Brain microvascular endothelial cell (primary cell): ENCODE data around the gene PPP3CA.

Experiments used
- DNase-seq: peaks from one replicate; pipeline ENCODE4 v3.0.0-alpha.2; 2020
- H3K27ac ChIP-seq: fragments of 250-450 bp; sonication (Bioruptor Pico); 2 replicates; pipeline ENCODE4 v1.5.1; 2020; ENCODE audit warnings: mild to moderate bottlenecking, moderate library complexity
- H3K27me3 ChIP-seq: fragments of 250-450 bp; sonication (Bioruptor Pico); replicated peaks from 2 replicates; pipeline ENCODE4 v1.5.1; 2020; ENCODE audit warnings: mild to moderate bottlenecking
- H3K36me3 ChIP-seq: fragments of 250-450 bp; sonication (Bioruptor Pico); replicated peaks from 2 replicates; pipeline ENCODE4 v1.5.1; 2020; ENCODE audit warnings: mild to moderate bottlenecking
- H3K4me3 ChIP-seq: 2 replicates; pipeline ENCODE4 v1.5.1; 2011; ENCODE audit warnings: low read depth, mild to moderate bottlenecking, control low read depth, low read length, moderate library complexity
- CTCF ChIP-seq: IDR thresholded peaks from 2 replicates; pipeline ENCODE4 v1.5.1; 2011; ENCODE audit warnings: low read depth, mild to moderate bottlenecking, moderate library complexity, low read length, control low read depth, inconsistent platforms; ENCODE audit errors: missing control alignments
- in situ Hi-C: cut with HindIII; loops from 2 replicates; pipeline ENCODE4 v1.10.0; 2017; ENCODE audit warnings: low sequenced_read_pairs, low pct_ligation_motif_present

PPP3CA gene

DNA sequence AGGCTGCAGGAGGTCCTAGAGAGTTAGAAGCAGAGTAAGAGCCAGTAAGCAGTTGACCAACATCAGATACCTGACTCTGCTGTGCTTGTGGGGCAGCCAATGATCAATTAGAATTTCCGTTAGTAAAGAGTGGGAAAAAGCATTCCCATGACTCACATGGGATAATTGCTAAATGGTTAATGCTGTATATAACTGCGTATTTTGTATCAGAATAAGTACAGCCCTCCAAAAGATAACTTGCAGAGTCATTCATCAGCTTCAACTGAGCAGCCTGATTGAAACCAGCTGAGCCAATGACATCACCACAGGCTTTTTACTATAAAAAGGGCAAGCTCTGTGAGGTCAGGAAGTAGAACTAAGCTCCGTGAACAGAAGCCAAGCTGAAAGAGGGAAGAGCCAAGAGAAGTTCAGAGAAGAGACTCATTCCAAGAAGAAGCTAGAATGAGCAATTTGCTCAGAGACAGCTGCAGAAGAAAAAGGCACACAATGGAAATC, 67.9 kb downstream of the PPP3CA start:
- no peak for TF ChIP-seq CTCF
- Histone ChIP-seq H3K4me3 (no peak overlapping the region), H3K27me3 (no peaks in the 10 kb centered on the region), H3K27ac (peak overlapping the region; percentile 69), H3K36me3 (no peaks in the 10 kb centered on the region)
- peak; percentile 95 for DNase-seq
- in situ Hi-C loops, result no loop called here

DNA sequence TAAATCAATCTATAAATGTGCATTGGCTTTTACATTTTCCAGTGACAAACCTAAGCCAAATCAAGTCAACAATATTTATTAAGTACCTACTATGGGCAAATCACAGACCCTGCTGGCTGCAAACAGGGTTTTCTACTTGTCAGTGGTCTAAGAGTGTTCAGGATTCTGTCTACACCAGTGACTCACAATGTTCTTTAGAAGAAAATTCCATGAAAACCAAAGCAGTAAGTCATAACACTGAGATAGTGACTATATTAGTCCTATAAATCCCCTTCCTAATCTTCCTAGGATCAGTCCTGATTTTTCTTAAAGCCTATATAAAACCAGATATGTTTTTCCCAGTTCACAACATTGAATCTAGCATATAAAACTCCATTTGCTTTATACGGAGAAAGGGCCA, 69.7 kb downstream of the PPP3CA start:
- Histone ChIP-seq H3K36me3 (no peaks in the 10 kb centered on the region), H3K27me3 (no peaks in the 10 kb centered on the region), H3K27ac (no peak overlapping the region), H3K4me3 (no peak overlapping the region)
- DNase-seq, result peak; percentile 47
- no peak for TF ChIP-seq CTCF
- in situ Hi-C loops, result no loop called here

GRCh38 chr4:101276661-101277060, 70.7 kb downstream of the PPP3CA start:
- H3K27ac ChIP-seq, result no peak overlapping the region
- H3K4me3 ChIP-seq, result no peak overlapping the region
- in situ Hi-C loops, result no loop called here
- TF ChIP-seq CTCF, result no peak
- no peaks in the 10 kb centered on the region for H3K36me3 ChIP-seq
- H3K27me3 ChIP-seq, result no peaks in the 10 kb centered on the region
- DNase-seq, result no peak

GRCh38 chr4:101274888-101275752, 72.2 kb downstream of the PPP3CA start:
- Histone ChIP-seq H3K36me3 (no peaks in the 10 kb centered on the region), H3K27ac (no peak overlapping the region), H3K4me3 (no peak overlapping the region), H3K27me3 (no peaks in the 10 kb centered on the region)
- DNase-seq, result no peak
- in situ Hi-C loops, result no loop called here
- no peak for TF ChIP-seq CTCF

- H3K27ac ChIP-seq, result no peak overlapping the region
- no peak for DNase-seq
- no peaks in the 10 kb centered on the region for H3K36me3 ChIP-seq
- no peak overlapping the region for H3K4me3 ChIP-seq
- no peak for TF ChIP-seq CTCF
- H3K27me3 ChIP-seq, result no peaks in the 10 kb centered on the region
- in situ Hi-C loops, result no loop called here
Observed at GRCh38 chr4:101271516-101271915, 75.8 kb downstream of the PPP3CA start.

GRCh38 chr4:101269682-101270081, 77.6 kb downstream of the PPP3CA start:
- TF ChIP-seq CTCF, result no peak
- no peak for DNase-seq
- Histone ChIP-seq H3K27me3 (no peaks in the 10 kb centered on the region), H3K27ac (no peak overlapping the region), H3K36me3 (no peaks in the 10 kb centered on the region), H3K4me3 (no peak overlapping the region)
- in situ Hi-C loops, result no loop called here
